GM12878 (cell line): ENCODE data around the gene PTPRD. TPM values are rescaled to one million over a fixed set of nuclear protein-coding genes. Genes with fewer than 3 reads are reported as not detected.

Experiments used
- ATAC-seq: fragments of 200-7000 bp; cut with Tn5 transposase; 3 replicates; pipeline ENCODE4 v1.9.1; 2020; ENCODE audit warnings: mild to moderate bottlenecking, moderate library complexity
- BruUV-seq: library from RNA; stranded (reverse); fragments of 400-500 nt; replicated peaks from 2 replicates; lab custom pipeline; 2021; lab: Mats Ljungman, UMichigan
- CTCF ChIA-PET: fragments of 300-600 bp; sonication (Branson Sonifier 250); formaldehyde crosslinking; extraction: SDS; loops from one replicate; lab custom pipeline; 2021; ENCODE audit warnings: inconsistent platforms; lab: Yijun Ruan, JAX
- POLR2A ChIA-PET: fragments of 350-600 bp; formaldehyde crosslinking; extraction: SDS; loops from one replicate; lab custom pipeline; 2021; ENCODE audit warnings: inconsistent platforms; lab: Charles Lee
- RAD21 ChIA-PET: fragments of 300-600 bp; sonication (Branson Sonifier 250); formaldehyde crosslinking; loops from one replicate; lab custom pipeline; 2023; ENCODE audit warnings: antibody characterized with exemption; ENCODE audit not compliant: unreplicated experiment; lab: Charles Lee
- SMC1A ChIA-PET: fragments of 300-600 bp; sonication (Branson Sonifier 250); formaldehyde crosslinking; loops from one replicate; lab custom pipeline; 2023; ENCODE audit not compliant: unreplicated experiment, uncharacterized antibody; lab: Charles Lee
- DNase-seq: peaks from one replicate; pipeline ENCODE4 v3.0.0-alpha.2; 2011; ENCODE audit warnings: low read depth, low spot score
- FAIRE-seq: peaks from 3 replicates; lab custom pipeline; 2011; peaks lifted over from hg19 to GRCh38; lab: Jason Lieb, UNC
- H2AFZ ChIP-seq: 2 replicates; pipeline ENCODE4 v1.6.0; 2011; ENCODE audit warnings: low read depth, low read length, control low read depth; ENCODE audit not compliant: control insufficient read depth
- H3K27ac ChIP-seq: 2 replicates; pipeline ENCODE4 v1.5.1; 2011; ENCODE audit warnings: control low read depth; ENCODE audit not compliant: control insufficient read depth, insufficient read depth
- H3K27me3 ChIP-seq, 2 experiments: replicated peaks in 1 of 2; 2 replicates each; pipeline versions ENCODE4 v1.6.0 to v1.6.1; 2011; ENCODE audit warnings: low read length in 1 of 2; ENCODE audit not compliant: control insufficient read depth in 2 of 2, insufficient read depth in 2 of 2
- H3K36me3 ChIP-seq, 2 experiments: 2 replicates each; pipeline ENCODE4 v1.5.1; 2011; ENCODE audit warnings: low read length in 1 of 2; ENCODE audit not compliant: control insufficient read depth in 2 of 2, insufficient read depth in 2 of 2
- H3K4me1 ChIP-seq: 2 replicates; pipeline ENCODE4 v1.6.1; 2011; ENCODE audit warnings: mild to moderate bottlenecking, low read length, moderate library complexity, mixed read lengths; ENCODE audit not compliant: control insufficient read depth, insufficient read depth
- H3K4me2 ChIP-seq: 2 replicates; pipeline ENCODE4 v1.6.0; 2011; ENCODE audit warnings: control low read depth; ENCODE audit not compliant: control insufficient read depth, insufficient read depth
- H3K4me3 ChIP-seq: fragments of 200-600 bp; sonication (generic); 2 replicates; pipeline ENCODE4 v1.5.1; 2016
- H3K79me2 ChIP-seq: 2 replicates; pipeline ENCODE4 v1.6.0; 2011; ENCODE audit warnings: low read length; ENCODE audit not compliant: control insufficient read depth, insufficient read depth
- H3K9ac ChIP-seq: 2 replicates; pipeline ENCODE4 v1.8.0; 2011; ENCODE audit warnings: low read length, control low read depth, mixed read lengths; ENCODE audit not compliant: control insufficient read depth, insufficient read depth
- H3K9me3 ChIP-seq: replicated peaks from 3 replicates; pipeline ENCODE4 v1.5.1; 2011; ENCODE audit warnings: mild to moderate bottlenecking, low read length; ENCODE audit not compliant: control insufficient read depth, insufficient read depth
- H4K20me1 ChIP-seq: 2 replicates; pipeline ENCODE4 v1.6.0; 2011; ENCODE audit not compliant: control insufficient read depth, insufficient read depth
- ASH2L ChIP-seq: fragments of 300-600, 200-600 bp; sonication (generic); IDR thresholded peaks from 2 replicates; pipeline ENCODE4 v1.6.1; 2017; ENCODE audit warnings: low read depth, mild to moderate bottlenecking, borderline replicate concordance
- EZH2 ChIP-seq: IDR thresholded peaks from 2 replicates; pipeline ENCODE4 v1.6.1; 2012; ENCODE audit warnings: low read depth, mild to moderate bottlenecking, control low read depth, inconsistent platforms, low read length, borderline replicate concordance; ENCODE audit not compliant: control insufficient read depth
- HSF1 ChIP-seq: fragments of 150-350 bp; IDR thresholded peaks from 2 replicates; pipeline ENCODE4 v1.6.1; 2014; ENCODE audit warnings: mild to moderate bottlenecking, low read depth, low read length
- NR2F1 ChIP-seq: fragments of 450-650 bp; conservative IDR thresholded peaks from 2 replicates; pipeline ENCODE4 v1.6.1; 2017; ENCODE audit warnings: mild to moderate bottlenecking
- NRF1 ChIP-seq: conservative IDR thresholded peaks from 2 replicates; pipeline ENCODE4 v1.6.1; 2011; ENCODE audit warnings: mild to moderate bottlenecking, low read depth, low read length, improper control_type of control experiment
- WRNIP1 ChIP-seq: IDR thresholded peaks from 2 replicates; pipeline ENCODE4 v1.6.1; 2011; ENCODE audit warnings: low read depth, low read length, improper control_type of control experiment, borderline replicate concordance
- ZNF274 ChIP-seq: IDR thresholded peaks from one replicate; pipeline ENCODE4 v1.8.0; 2011; ENCODE audit not compliant: insufficient read length, insufficient read depth
- ZNF592 ChIP-seq: fragments of 450-650 bp; IDR thresholded peaks from 2 replicates; pipeline ENCODE4 v1.6.1; 2017; ENCODE audit warnings: mild to moderate bottlenecking, moderate library complexity
- WGBS: methylation state at CpG from one replicate; pipeline ENCODE4 v1.1.6; 2016; ENCODE audit warnings: low lambda C conversion rate; ENCODE audit not compliant: insufficient replicate concordance, insufficient coverage; ENCODE audit errors: missing lambda C conversion rate; 5-methylcytosine and 5-hydroxymethylcytosine counted together
- in situ Hi-C: fragments of 300-500 bp; cut with MboI; formaldehyde crosslinking; loops from 9 replicates; pipeline ENCODE4 v1.14.3; 2018; ENCODE audit warnings: mixed read lengths
- intact Hi-C: fragments of 100-400 bp; cut with micrococcal nuclease; formaldehyde crosslinking; loops from one replicate; pipeline ENCODE4 v1.14.2; 2022; ENCODE audit not compliant: unreplicated experiment
- polyA plus RNA-seq, 11 experiments: library from polyadenylated mRNA; depleted of rRNA in 4 of 11; unstranded in 6 of 11; stranded (reverse) in 5 of 11; fragments of >200 nt; fragmentation: Nextera tagmentation in 4 of 11; fragmentation: Illumina TruSeq in 1 of 11; extraction: Ambion mirVana in 4 of 11; extraction: Trizol in 1 of 11; gene quantifications; 1 replicate in 1 of 11; 2 replicates in 10 of 11; pipeline versions ENCODE4 v1.2.1 to v1.2.3, GENCODE V29; 2011 to 2016; ENCODE audit warnings: inconsistent platforms in 2 of 11, missing spikeins in 2 of 11, low read depth in 1 of 11
- total RNA-seq, 4 experiments: library from RNA; depleted of rRNA in 3 of 4; stranded (reverse); fragments of >200 nt in 3 of 4; fragmentation: Illumina TruSeq in 1 of 4; extraction: Trizol in 1 of 4; gene quantifications; 2 replicates each; pipeline versions ENCODE4 v1.2.1 to v1.2.3, GENCODE V29; 2013 to 2021

Gene PTPRD
- total and polyA plus RNA-seq, 10 of the 15 experiments (the other 5 are each of a cell fraction or from before 2014, with no cell fraction given), result under 0.01 to 0.05 (median 0.01) TPM; not detected in 7

GRCh38 chr9:10649076-10649475 lies 36.3 kb upstream of the PTPRD start:
- Histone ChIP-seq H3K9me3 (no peaks in the 10 kb centered on the region; the same call in 2 of the 3 replicates), H3K9ac (no peak overlapping the region), H3K4me1 (no peaks in the 10 kb centered on the region), H3K27ac (no peak overlapping the region), H3K36me3 (no peaks in the 10 kb centered on the region), H2AFZ (no peak overlapping the region), H3K4me2 (no peak overlapping the region), H3K27me3 (no peaks in the 10 kb centered on the region), H3K79me2 (no peaks in the 10 kb centered on the region), H3K4me3 (no peak overlapping the region), H4K20me1 (no peaks in the 10 kb centered on the region)
- 0% methylated on average over 1 of the region's 1 CpG for WGBS
- ChIA-PET CTCF (no interaction called here), SMC1A (no interaction called here), POLR2A (no interaction called here), RAD21 (no interaction called here)
- FAIRE-seq, result no peak
- TF ChIP-seq EZH2 (no peak), ZNF274 (no peak), NRF1 (no peak), ASH2L (no peak), WRNIP1 (no peak), HSF1 (no peak), NR2F1 (no peak), ZNF592 (no peak)
- intact Hi-C loops (no loop called here), in situ Hi-C loops (no loop called here)
- BruUV-seq, result no TSS peak
- no peak for DNase-seq
- no peak for ATAC-seq
